GM23338 (cell line): ENCODE data around the gene AMBRA1.

Experiments used
- TF ChIP-seq, protein P1 (sequence below), 2 experiments: fragments of 200-600 bp in 1 of 2; sonication (generic) in 1 of 2; conservative IDR thresholded peaks; 2 replicates each; pipeline versions ENCODE4 v1.5.1 to v1.6.1; 2016 to 2017; ENCODE audit warnings: antibody characterized with exemption in 2 of 2, low read depth in 2 of 2, mild to moderate bottlenecking in 2 of 2, moderate library complexity in 1 of 2
- TF ChIP-seq, protein P2 (sequence below): IDR thresholded peaks from 2 replicates; pipeline ENCODE4 v1.6.1; 2016; ENCODE audit warnings: antibody characterized with exemption

DNA sequence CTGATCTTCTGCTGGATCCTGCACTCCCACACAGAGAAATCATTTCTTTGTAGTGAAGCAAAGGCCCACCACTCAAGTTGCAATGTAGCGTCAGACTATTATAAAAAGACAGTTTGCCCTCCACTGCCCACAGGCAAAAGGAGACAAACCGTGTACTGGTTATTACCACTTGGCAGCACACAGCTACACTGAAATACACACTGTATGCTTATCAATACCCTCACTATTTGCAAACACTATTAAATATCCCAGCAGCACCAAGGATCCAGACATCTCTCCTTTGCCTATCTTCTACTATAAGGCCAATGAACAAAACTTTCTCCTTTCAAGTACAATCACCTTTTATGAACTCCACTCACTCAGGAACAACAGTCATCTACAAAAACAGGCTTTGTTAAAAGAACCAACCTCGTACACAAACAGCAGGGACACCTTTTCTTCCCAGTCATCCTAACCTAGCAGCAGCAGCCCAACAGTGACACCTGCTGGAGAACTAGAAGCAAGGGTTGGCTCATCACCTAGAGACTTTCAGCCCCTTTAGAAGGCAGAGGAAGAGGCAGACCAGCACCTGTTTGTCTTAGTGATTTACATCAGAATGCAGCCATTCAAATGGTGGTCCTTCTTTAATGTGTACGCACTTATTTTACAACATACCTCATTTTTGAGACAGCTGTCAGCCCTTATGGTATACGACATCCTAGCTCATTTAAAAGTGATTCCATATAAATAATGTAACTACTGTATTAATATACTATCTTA lies 56.1 kb downstream of the AMBRA1 start:
- TF ChIP-seq, protein P1, sequence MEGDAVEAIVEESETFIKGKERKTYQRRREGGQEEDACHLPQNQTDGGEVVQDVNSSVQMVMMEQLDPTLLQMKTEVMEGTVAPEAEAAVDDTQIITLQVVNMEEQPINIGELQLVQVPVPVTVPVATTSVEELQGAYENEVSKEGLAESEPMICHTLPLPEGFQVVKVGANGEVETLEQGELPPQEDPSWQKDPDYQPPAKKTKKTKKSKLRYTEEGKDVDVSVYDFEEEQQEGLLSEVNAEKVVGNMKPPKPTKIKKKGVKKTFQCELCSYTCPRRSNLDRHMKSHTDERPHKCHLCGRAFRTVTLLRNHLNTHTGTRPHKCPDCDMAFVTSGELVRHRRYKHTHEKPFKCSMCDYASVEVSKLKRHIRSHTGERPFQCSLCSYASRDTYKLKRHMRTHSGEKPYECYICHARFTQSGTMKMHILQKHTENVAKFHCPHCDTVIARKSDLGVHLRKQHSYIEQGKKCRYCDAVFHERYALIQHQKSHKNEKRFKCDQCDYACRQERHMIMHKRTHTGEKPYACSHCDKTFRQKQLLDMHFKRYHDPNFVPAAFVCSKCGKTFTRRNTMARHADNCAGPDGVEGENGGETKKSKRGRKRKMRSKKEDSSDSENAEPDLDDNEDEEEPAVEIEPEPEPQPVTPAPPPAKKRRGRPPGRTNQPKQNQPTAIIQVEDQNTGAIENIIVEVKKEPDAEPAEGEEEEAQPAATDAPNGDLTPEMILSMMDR (conservative IDR thresholded peaks at IDR 0.05; ENCODE audit: low read depth in 2 of 2) = peak; percentile 99 to 100
- TF ChIP-seq, protein P2, sequence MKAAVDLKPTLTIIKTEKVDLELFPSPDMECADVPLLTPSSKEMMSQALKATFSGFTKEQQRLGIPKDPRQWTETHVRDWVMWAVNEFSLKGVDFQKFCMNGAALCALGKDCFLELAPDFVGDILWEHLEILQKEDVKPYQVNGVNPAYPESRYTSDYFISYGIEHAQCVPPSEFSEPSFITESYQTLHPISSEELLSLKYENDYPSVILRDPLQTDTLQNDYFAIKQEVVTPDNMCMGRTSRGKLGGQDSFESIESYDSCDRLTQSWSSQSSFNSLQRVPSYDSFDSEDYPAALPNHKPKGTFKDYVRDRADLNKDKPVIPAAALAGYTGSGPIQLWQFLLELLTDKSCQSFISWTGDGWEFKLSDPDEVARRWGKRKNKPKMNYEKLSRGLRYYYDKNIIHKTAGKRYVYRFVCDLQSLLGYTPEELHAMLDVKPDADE = no peak
